GM23248 (cell line): Measurements from ENCODE around the gene RTCA. TPM values are rescaled to one million over a fixed set of nuclear protein-coding genes. Genes with fewer than 3 reads are reported as not detected.

Source experiments
- DNase-seq: peaks from one replicate; pipeline ENCODE4 v3.0.0-alpha.2; 2015
- H2AFZ ChIP-seq: fragments of 200-600 bp; sonication (generic); 2 replicates; pipeline ENCODE4 v1.6.1; 2016; ENCODE audit warnings: antibody characterized with exemption
- H3F3A ChIP-seq: fragments of 200-600 bp; sonication (generic); 2 replicates; pipeline ENCODE4 v1.6.1; 2016; ENCODE audit warnings: mild to moderate bottlenecking, antibody characterized with exemption, mixed run types; ENCODE audit not compliant: insufficient read depth
- H3K27ac ChIP-seq: fragments of 200-600 bp; sonication (generic); 2 replicates; pipeline ENCODE4 v1.5.1; 2016; ENCODE audit warnings: mild to moderate bottlenecking
- H3K27me3 ChIP-seq: fragments of 200-600 bp; sonication (generic); replicated peaks from 2 replicates; pipeline ENCODE4 v1.6.1; 2016; ENCODE audit warnings: mild to moderate bottlenecking; ENCODE audit not compliant: insufficient read depth
- H3K36me3 ChIP-seq: fragments of 200-600 bp; sonication (generic); 2 replicates; pipeline ENCODE4 v1.6.1; 2016; ENCODE audit warnings: low read depth, mild to moderate bottlenecking
- H3K4me1 ChIP-seq: fragments of 200-600 bp; sonication (generic); 2 replicates; pipeline ENCODE4 v1.6.1; 2016; ENCODE audit warnings: mild to moderate bottlenecking; ENCODE audit not compliant: insufficient read depth
- H3K4me2 ChIP-seq: fragments of 200-600 bp; sonication (generic); one replicate; pipeline ENCODE4 v1.6.1; 2016; ENCODE audit warnings: mild to moderate bottlenecking; ENCODE audit not compliant: unreplicated experiment
- H3K4me3 ChIP-seq: fragments of 200-600 bp; sonication (generic); 2 replicates; pipeline ENCODE4 v1.5.1; 2016; ENCODE audit warnings: mild to moderate bottlenecking
- H3K79me2 ChIP-seq: fragments of 200-600 bp; sonication (generic); 2 replicates; pipeline ENCODE4 v1.6.1; 2016; ENCODE audit warnings: mild to moderate bottlenecking; ENCODE audit not compliant: insufficient read depth
- H3K9ac ChIP-seq: fragments of 200-600 bp; sonication (generic); 2 replicates; pipeline ENCODE4 v1.6.1; 2016; ENCODE audit warnings: mild to moderate bottlenecking
- H3K9me2 ChIP-seq: fragments of 200-600 bp; sonication (generic); 2 replicates; pipeline ENCODE4 v1.6.1; 2016; ENCODE audit warnings: mixed run types, mild to moderate bottlenecking, moderate library complexity; ENCODE audit not compliant: insufficient read depth
- H3K9me3 ChIP-seq: fragments of 200-600 bp; sonication (generic); one replicate; pipeline ENCODE4 v1.6.1; 2017; ENCODE audit warnings: low read depth
- H4K20me1 ChIP-seq: fragments of 200-600 bp; sonication (generic); 2 replicates; pipeline ENCODE4 v1.6.0; 2016; ENCODE audit not compliant: insufficient read depth
- EZH2 ChIP-seq: fragments of 200-600 bp; sonication (generic); IDR thresholded peaks from 2 replicates; pipeline ENCODE4 v1.6.1; 2018; ENCODE audit warnings: antibody characterized with exemption, mild to moderate bottlenecking; ENCODE audit not compliant: insufficient read depth, poor library complexity, severe bottlenecking
- EZH2phosphoT487 ChIP-seq: fragments of 200-600 bp; sonication (generic); IDR thresholded peaks from 2 replicates; pipeline ENCODE4 v1.6.1; 2018; ENCODE audit warnings: antibody characterized with exemption, moderate library complexity, mild to moderate bottlenecking, low read depth; ENCODE audit not compliant: insufficient read depth
- WGBS, 2 experiments: methylation state at CpG; one replicate each; pipeline ENCODE4 v1.1.6; 2015 to 2017; ENCODE audit warnings: low lambda C conversion rate in 2 of 2, low coverage in 1 of 2; ENCODE audit errors: missing lambda C conversion rate in 2 of 2; 5-methylcytosine and 5-hydroxymethylcytosine counted together
- in situ Hi-C: fragments of 300-500 bp; cut with MboI; formaldehyde crosslinking; loops from 2 replicates; pipeline ENCODE4 v1.15.0; 2020
- polyA plus RNA-seq: library from polyadenylated mRNA; unstranded; fragments of >200 nt; fragmentation: Nextera tagmentation; extraction: Ambion mirVana; gene quantifications from 2 replicates; pipeline ENCODE4 v1.2.1, GENCODE V29; 2016
- total RNA-seq: library from RNA; depleted of rRNA; stranded (reverse); fragments of >200 nt; shearing (Covaris generic); gene quantifications from 2 replicates; pipeline ENCODE4 v1.2.3, GENCODE V29; 2014

Gene RTCA
- total and polyA plus RNA-seq, 2 experiments from 2014 or later: 42.7 to 55.1 TPM

- Histone ChIP-seq H2AFZ (no peak overlapping the region), H3K4me2 (no peak overlapping the region)
- in situ Hi-C loops: no loop called here
Measured at GRCh38 chr1:100305954-100306353, 39.9 kb downstream of the RTCA start.

GRCh38 chr1:100306735-100307313 is 40.8 kb downstream of the RTCA start:
- Histone ChIP-seq H3K79me2 (no peaks in the 10 kb centered on the region), H4K20me1 (no peaks in the 10 kb centered on the region), H3K4me2 (no peak overlapping the region), H2AFZ (no peak overlapping the region), H3K9me2 (no peaks in the 10 kb centered on the region), H3K36me3 (no peaks in the 10 kb centered on the region), H3F3A (no peaks in the 10 kb centered on the region; the same call in 1 of the 2 replicates), H3K9ac (no peak overlapping the region), H3K4me3 (no peak overlapping the region), H3K27ac (no peak overlapping the region), H3K4me1 (peaks cover 5% of the 10 kb centered on the region), H3K9me3 (no peaks in the 10 kb centered on the region), H3K27me3 (no peaks in the 10 kb centered on the region)
- DNase-seq: peak; percentile 5
- WGBS, 2 experiments: 94 to 96% methylated on average over 2 of the region's 2 CpGs
- in situ Hi-C loops: no loop called here
- TF ChIP-seq EZH2: no peak
- TF ChIP-seq EZH2phosphoT487: no peak

More at GRCh38 chr1:100305954-100306353, 39.9 kb downstream of the RTCA start:
- TF ChIP-seq EZH2 (no peak), EZH2phosphoT487 (no peak)
- no peaks in the 10 kb centered on the region for H3K9me3 ChIP-seq
- H4K20me1 ChIP-seq: no peaks in the 10 kb centered on the region
- 85 to 88% methylated on average over 3 of the region's 3 CpGs for WGBS, 2 experiments
- no peak overlapping the region for H3K27ac ChIP-seq
- no peaks in the 10 kb centered on the region for H3K36me3 ChIP-seq
- no peak overlapping the region for H3K4me3 ChIP-seq
- no peak overlapping the region for H3K9ac ChIP-seq
- no peaks in the 10 kb centered on the region for H3K27me3 ChIP-seq
- no peaks in the 10 kb centered on the region for H3K79me2 ChIP-seq
- DNase-seq: no peak
- H3F3A ChIP-seq: no peaks in the 10 kb centered on the region; the same call in 1 of the 2 replicates
- no peaks in the 10 kb centered on the region for H3K9me2 ChIP-seq
- H3K4me1 ChIP-seq: peaks cover 5% of the 10 kb centered on the region

- H3K4me3 ChIP-seq: no peak overlapping the region
- H3K36me3 ChIP-seq: no peaks in the 10 kb centered on the region
- H3K79me2 ChIP-seq: no peaks in the 10 kb centered on the region
- no peak overlapping the region for H2AFZ ChIP-seq
- TF ChIP-seq EZH2 (no peak), EZH2phosphoT487 (no peak)
- H3K9me3 ChIP-seq: no peaks in the 10 kb centered on the region
- H3K9me2 ChIP-seq: no peaks in the 10 kb centered on the region
- WGBS, 2 experiments: 14 to 16% methylated on average over 2 of the region's 2 CpGs
- no peaks in the 10 kb centered on the region for H3K27me3 ChIP-seq
- DNase-seq: peak; percentile 87
- in situ Hi-C loops: no loop called here
- no peaks in the 10 kb centered on the region for H4K20me1 ChIP-seq
- no peaks in the 10 kb centered on the region for H3F3A ChIP-seq
- no peak overlapping the region for H3K4me2 ChIP-seq
- no peak overlapping the region for H3K27ac ChIP-seq
- H3K4me1 ChIP-seq: peaks cover 5% of the 10 kb centered on the region
- no peak overlapping the region for H3K9ac ChIP-seq
Measured at GRCh38 chr1:100308777-100309176, 42.8 kb downstream of the RTCA start.

DNA sequence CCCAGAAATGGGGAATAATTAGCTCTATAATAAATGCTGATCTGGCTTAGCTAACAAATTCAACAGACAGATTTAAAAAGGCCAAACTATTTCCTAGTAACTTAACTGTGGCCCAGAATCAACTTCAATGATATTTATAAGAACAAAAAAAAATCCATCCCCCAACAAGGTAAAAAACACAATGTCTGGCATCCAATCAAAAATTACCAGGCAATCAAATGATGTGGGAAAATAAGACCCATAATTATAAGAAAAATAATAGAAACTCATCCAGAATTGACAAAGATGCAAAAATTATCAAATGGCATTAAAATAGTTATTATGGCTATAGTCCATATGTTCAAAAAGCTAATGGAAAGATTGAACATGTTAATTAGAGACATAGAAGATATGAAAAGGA is 43.8 kb downstream of the RTCA start:
- Histone ChIP-seq H3K4me1 (peaks cover 5% of the 10 kb centered on the region), H3K4me3 (no peak overlapping the region), H3K27ac (no peak overlapping the region), H3F3A (no peaks in the 10 kb centered on the region), H3K9me2 (no peaks in the 10 kb centered on the region), H3K79me2 (no peaks in the 10 kb centered on the region), H3K4me2 (no peak overlapping the region), H3K36me3 (no peaks in the 10 kb centered on the region), H4K20me1 (no peaks in the 10 kb centered on the region), H3K9me3 (no peaks in the 10 kb centered on the region), H3K9ac (no peak overlapping the region), H2AFZ (no peak overlapping the region), H3K27me3 (no peaks in the 10 kb centered on the region; the same call in 1 of the 2 replicates)
- TF ChIP-seq EZH2phosphoT487 (no peak), EZH2 (no peak)
- no peak for DNase-seq
- in situ Hi-C loops: no loop called here

- TF ChIP-seq EZH2phosphoT487 (no peak), EZH2 (no peak)
- H3K27me3 ChIP-seq: no peaks in the 10 kb centered on the region; the same call in 1 of the 2 replicates
- peaks cover 4% of the 10 kb centered on the region for H3K4me1 ChIP-seq
- in situ Hi-C loops: no loop called here
- no peaks in the 10 kb centered on the region for H3K36me3 ChIP-seq
- H3K9me3 ChIP-seq: no peaks in the 10 kb centered on the region
- no peaks in the 10 kb centered on the region for H3K79me2 ChIP-seq
- H3K9ac ChIP-seq: no peak overlapping the region
- no peak overlapping the region for H3K4me2 ChIP-seq
- 72 to 73% methylated on average over 4 of the region's 4 CpGs for WGBS, 2 experiments
- H3K4me3 ChIP-seq: no peak overlapping the region
- no peak overlapping the region for H3K27ac ChIP-seq
- no peak overlapping the region for H2AFZ ChIP-seq
- no peaks in the 10 kb centered on the region for H4K20me1 ChIP-seq
- no peaks in the 10 kb centered on the region for H3K9me2 ChIP-seq
- no peaks in the 10 kb centered on the region for H3F3A ChIP-seq
- DNase-seq: no peak
Measured at GRCh38 chr1:100313382-100313781, 47.4 kb downstream of the RTCA start.
